Breast epithelium (tissue), 4 donors: ENCODE measurements around the gene NR0B2. TPM values are rescaled to one million over a fixed set of nuclear protein-coding genes. Genes with fewer than 3 reads are reported as not detected.
"Not testable (repeated sequence)": the region's sequence is repeated elsewhere in the genome, so short reads cannot be mapped to it uniquely, and the experiment has no call there.

Experiments used
- DNase-seq, 2 donors: peaks; one replicate each; pipeline ENCODE4 v3.0.0-alpha.2; 2019; ENCODE audit warnings: low spot score in 2 of 2
- H3K27ac ChIP-seq, 2 donors: fragments of 200-600 bp; sonication (generic) in 1 of 2; one replicate each; pipeline ENCODE4 v1.5.1; 2016 to 2019; ENCODE audit warnings: mild to moderate bottlenecking in 1 of 2
- H3K27me3 ChIP-seq, 2 donors: fragments of 200-600 bp; sonication (generic) in 1 of 2; one replicate each; pipeline versions ENCODE4 v1.5.1 to v1.6.0; 2017 to 2019; ENCODE audit warnings: control low read depth in 1 of 2, mild to moderate bottlenecking in 1 of 2
- H3K36me3 ChIP-seq: fragments of 200-600 bp; one replicate; pipeline ENCODE4 v1.5.1; 2019
- H3K4me1 ChIP-seq, 2 donors: fragments of 200-600 bp; sonication (generic); one replicate each; pipeline ENCODE4 v1.5.1; 2016 to 2019; ENCODE audit warnings: control low read depth in 1 of 2
- H3K4me3 ChIP-seq, 3 donors: fragments of 200-600 bp; sonication (generic); 1 replicate in 2 of 3; 2 replicates in 1 of 3; pipeline ENCODE4 v1.5.1; 2016 to 2019; ENCODE audit warnings: mild to moderate bottlenecking in 3 of 3, moderate library complexity in 2 of 3
- H3K9me3 ChIP-seq, 2 donors: fragments of 200-600 bp; sonication (generic) in 1 of 2; one replicate each; pipeline ENCODE4 v1.5.1; 2016 to 2019; ENCODE audit warnings: control low read depth in 1 of 2
- POLR2A ChIP-seq: fragments of 450-650 bp; IDR thresholded peaks from one replicate; pipeline ENCODE4 v1.6.1; 2016; ENCODE audit warnings: antibody characterized with exemption, mild to moderate bottlenecking, moderate library complexity
- POLR2AphosphoS5 ChIP-seq, 3 donors: sonication (generic); formaldehyde crosslinking; IDR thresholded peaks; one replicate each; pipeline ENCODE4 v1.6.1; 2017; ENCODE audit warnings: antibody characterized with exemption in 3 of 3
- intact Hi-C: fragments of 100-400 bp; cut with DNase I; formaldehyde crosslinking; loops from one replicate; pipeline ENCODE4 v1.15.1; 2023; ENCODE audit warnings: low total_unique reads
- total RNA-seq, 3 donors: library from RNA; depleted of rRNA; stranded (reverse); fragments of >200 nt; gene quantifications; one replicate each; pipeline ENCODE4 v1.1.0, GENCODE V29; 2016
- TF ChIP-seq, protein P1 (sequence below), 3 donors: fragments of 450-650 bp; IDR thresholded peaks; one replicate each; pipeline ENCODE4 v1.5.1; 2016 to 2017; ENCODE audit warnings: antibody characterized with exemption in 3 of 3, mild to moderate bottlenecking in 3 of 3, moderate library complexity in 3 of 3

The NR0B2 gene
- total RNA-seq, 3 donors from 2014 or later = not detected

DNA sequence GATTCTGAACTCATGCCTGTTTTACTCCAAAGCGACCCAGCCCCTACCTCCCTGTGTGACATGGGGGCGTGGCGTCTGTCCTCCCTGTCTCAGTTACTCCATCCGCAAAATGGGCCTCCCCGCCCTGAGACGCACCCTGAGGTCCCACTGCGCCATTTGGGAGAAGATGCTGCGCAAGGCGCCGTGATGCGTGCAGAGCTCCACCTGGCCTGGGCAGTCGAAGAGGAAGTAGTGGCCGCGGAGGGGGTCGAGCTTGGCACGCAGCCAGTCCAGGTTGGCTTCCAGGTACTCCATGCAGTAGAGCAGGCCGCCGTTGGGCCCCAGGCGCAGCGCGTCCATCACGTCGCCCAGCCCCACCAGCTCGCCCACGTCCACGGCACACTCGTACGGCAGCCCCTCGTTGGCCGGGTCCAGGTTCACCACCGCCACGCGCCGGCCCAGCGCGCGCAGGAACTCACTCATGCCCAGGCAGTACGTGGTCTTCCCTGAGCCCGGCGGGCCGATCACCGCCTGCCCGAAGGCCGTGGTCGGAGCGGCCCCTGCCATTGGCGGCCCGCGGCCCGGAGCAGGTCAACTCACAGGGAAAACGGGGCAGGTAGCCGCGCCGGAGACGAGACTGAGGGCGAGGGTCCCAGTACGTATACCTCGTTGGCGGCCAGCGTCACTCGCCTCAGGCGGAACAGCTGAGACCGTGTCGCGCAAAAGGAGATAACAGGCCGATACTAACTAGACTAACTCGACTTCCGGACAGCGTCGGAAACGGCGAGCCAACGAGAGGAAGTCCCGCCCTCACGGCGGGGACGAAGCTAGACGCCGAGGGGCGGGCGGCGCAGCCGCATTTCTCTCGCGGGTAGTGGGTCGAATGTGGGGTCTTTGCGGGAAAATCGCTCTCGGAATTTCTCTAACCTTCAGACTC, 24.0 kb downstream of the NR0B2 start, which contains the start of gene GPN2:
Gene GPN2, minus strand, starts transcription at position 733 of the 916 bp plus-strand sequence. Its CDS starts 187 bp downstream, at position 546.
- peak within 1 kb of the TSS; percentile 82 to 96 (median 95) for H3K4me3 ChIP-seq
- H3K9me3 ChIP-seq = no peaks in the 10 kb centered on the region
- TF ChIP-seq POLR2AphosphoS5 (IDR thresholded peaks at IDR 0.05) (peak in 2 of 3 donors; percentile 79 to 90), POLR2A (peak; percentile 50)
- TF ChIP-seq, protein P1, sequence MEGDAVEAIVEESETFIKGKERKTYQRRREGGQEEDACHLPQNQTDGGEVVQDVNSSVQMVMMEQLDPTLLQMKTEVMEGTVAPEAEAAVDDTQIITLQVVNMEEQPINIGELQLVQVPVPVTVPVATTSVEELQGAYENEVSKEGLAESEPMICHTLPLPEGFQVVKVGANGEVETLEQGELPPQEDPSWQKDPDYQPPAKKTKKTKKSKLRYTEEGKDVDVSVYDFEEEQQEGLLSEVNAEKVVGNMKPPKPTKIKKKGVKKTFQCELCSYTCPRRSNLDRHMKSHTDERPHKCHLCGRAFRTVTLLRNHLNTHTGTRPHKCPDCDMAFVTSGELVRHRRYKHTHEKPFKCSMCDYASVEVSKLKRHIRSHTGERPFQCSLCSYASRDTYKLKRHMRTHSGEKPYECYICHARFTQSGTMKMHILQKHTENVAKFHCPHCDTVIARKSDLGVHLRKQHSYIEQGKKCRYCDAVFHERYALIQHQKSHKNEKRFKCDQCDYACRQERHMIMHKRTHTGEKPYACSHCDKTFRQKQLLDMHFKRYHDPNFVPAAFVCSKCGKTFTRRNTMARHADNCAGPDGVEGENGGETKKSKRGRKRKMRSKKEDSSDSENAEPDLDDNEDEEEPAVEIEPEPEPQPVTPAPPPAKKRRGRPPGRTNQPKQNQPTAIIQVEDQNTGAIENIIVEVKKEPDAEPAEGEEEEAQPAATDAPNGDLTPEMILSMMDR (IDR thresholded peaks at IDR 0.05) = no peak
- peaks cover 9 to 13% of the 10 kb centered on the region in 2 donors for H3K4me1 ChIP-seq
- peak within 1 kb of the TSS; percentile 87 to 90 for H3K27ac ChIP-seq
- peak; percentile 62 to 64 for DNase-seq
- intact Hi-C loops = loop anchor here (10.0 kb wide), 1 partner anchor 95 kb away; no protein-coding TSS in a partner anchor
- no peaks in the 10 kb centered on the region for H3K27me3 ChIP-seq
- H3K36me3 ChIP-seq = no peaks in the 10 kb centered on the region

DNA sequence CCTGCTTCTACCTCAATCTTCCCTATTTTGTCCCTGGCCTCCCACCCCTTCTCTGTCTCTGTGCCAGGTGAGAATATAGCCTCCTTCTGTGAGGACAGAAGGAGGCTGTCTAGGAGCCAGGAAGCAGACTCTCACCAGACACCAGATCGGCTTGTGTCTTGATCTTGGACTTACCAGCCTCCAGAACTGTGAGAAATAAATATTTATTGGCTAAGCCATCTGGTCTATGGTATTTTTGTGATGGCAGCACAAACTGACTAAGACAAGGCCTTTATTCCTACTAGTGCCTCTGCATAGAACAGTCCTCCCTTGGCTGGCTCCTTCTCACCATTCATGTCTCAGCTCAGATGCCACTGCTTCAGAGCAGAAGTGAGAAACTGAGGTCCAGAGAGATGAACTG, 25.5 kb downstream of the NR0B2 start:
- peaks cover 2% of the 10 kb centered on the region for H3K36me3 ChIP-seq
- intact Hi-C loops = loop anchor here (10.0 kb wide), 1 partner anchor 93 kb away; no protein-coding TSS in a partner anchor
- H3K9me3 ChIP-seq = no peaks in the 10 kb centered on the region
- DNase-seq = no peak
- H3K4me3 ChIP-seq = no peak overlapping the region
- TF ChIP-seq, protein P1 (IDR thresholded peaks at IDR 0.05) = no peak
- no peak for TF ChIP-seq POLR2A
- TF ChIP-seq POLR2AphosphoS5 (IDR thresholded peaks at IDR 0.05) = no peak
- H3K27ac ChIP-seq = no peak overlapping the region
- H3K4me1 ChIP-seq = peaks cover 9 to 13% of the 10 kb centered on the region in 2 donors
- H3K27me3 ChIP-seq = no peaks in the 10 kb centered on the region

DNA sequence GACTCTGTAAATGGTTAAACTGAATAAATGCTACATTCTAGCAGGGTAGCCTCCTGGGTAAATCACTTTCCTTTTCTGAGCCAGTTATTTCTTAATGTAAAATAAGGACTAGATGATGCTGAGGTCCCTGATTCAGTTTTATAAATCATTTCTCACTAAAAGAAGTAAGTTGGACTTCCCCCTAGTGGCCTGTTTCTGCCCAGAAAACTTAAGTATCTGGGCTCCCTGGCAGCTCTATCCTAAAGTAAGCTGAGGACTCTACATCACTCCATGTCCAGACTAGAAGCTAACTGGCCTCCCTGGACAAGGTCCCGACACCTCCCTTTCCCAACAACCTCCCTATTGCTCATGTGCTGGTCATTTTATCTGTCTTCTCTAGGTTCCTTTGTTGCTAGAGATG, 26.6 kb downstream of the NR0B2 start:
- H3K4me3 ChIP-seq = no peak overlapping the region
- DNase-seq = no peak
- intact Hi-C loops = loop anchor here (10.0 kb wide), 1 partner anchor 92 kb away; no protein-coding TSS in a partner anchor
- no peaks in the 10 kb centered on the region for H3K9me3 ChIP-seq
- no peak overlapping the region for H3K27ac ChIP-seq
- no peaks in the 10 kb centered on the region for H3K27me3 ChIP-seq
- TF ChIP-seq POLR2A = no peak
- TF ChIP-seq, protein P1 (IDR thresholded peaks at IDR 0.05) = peak in 1 of 3 donors; percentile 13
- H3K4me1 ChIP-seq = peaks cover 9 to 13% of the 10 kb centered on the region in 2 donors
- H3K36me3 ChIP-seq = peaks cover 10% of the 10 kb centered on the region

DNA sequence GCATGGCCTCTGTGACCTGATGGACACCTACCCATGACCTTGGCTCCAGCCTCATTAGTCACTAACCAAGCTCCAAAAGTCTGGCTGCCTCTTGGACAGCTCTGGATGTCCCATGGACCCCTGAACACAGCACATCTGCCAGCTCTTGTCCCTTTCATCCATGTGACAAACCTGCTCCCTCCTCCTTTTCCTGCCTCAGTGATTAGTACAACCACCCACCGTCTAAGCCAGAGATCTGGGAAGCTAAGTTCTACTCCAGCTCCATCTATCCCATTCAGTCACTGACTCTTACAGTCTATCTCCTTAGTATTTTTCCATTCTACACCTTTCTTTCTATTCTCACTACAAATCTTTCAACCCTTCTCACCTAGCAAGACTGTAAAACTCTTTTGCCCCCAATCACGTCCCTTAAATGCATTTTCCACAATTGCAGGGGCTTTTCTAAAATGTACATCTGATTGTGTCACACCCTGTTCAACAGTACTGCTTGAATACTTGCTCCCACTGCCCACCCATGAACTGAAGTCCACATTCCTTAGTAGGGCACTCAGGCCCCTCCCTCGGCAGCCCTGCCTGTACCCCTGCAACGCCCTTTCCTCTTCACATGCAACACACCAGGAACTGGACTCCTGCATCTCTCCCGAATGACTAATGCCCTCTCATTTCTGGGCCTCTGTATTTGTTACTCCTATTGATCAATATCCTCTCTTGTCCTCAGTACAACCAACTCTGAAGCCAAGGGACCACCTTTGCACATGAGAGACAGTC, 30.9 kb downstream of the NR0B2 start:
- Histone ChIP-seq H3K36me3 (peaks cover 10% of the 10 kb centered on the region), H3K4me1 (no peaks in the 10 kb centered on the region), H3K9me3 (no peaks in the 10 kb centered on the region), H3K27ac (no peak overlapping the region), H3K27me3 (no peaks in the 10 kb centered on the region), H3K4me3 (no peak overlapping the region)
- TF ChIP-seq POLR2AphosphoS5 (IDR thresholded peaks at IDR 0.05) = no peak
- no peak for TF ChIP-seq POLR2A
- TF ChIP-seq, protein P1 (IDR thresholded peaks at IDR 0.05) = no peak
- intact Hi-C loops = loop anchor here (10.0 kb wide), 1 partner anchor 88 kb away; no protein-coding TSS in a partner anchor
- DNase-seq = no peak

DNA sequence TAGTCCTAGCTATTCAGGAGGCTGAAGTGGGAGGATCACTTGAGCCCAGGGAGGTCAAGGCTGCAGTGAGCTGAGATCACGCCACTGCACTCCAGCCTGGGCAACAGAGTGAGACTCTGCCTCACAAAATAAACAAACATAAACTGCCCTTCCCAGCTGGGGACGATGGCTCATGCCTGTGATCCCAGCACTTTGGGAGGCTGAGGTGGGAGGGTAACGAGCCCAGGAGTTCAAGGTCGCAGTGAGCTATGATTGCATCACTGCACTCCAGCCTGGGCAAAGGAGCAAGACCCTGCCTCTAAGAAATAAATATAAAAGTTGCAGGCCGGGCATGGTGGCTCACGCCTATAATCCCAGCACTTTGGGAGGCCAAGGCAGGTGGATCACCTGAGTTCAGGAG, 32.2 kb downstream of the NR0B2 start:
- H3K27me3 ChIP-seq, H3K4me1 ChIP-seq, H3K27ac ChIP-seq, H3K9me3 ChIP-seq, DNase-seq, H3K4me3 ChIP-seq: not testable (repeated sequence)
- intact Hi-C loops = loop anchor here (10.0 kb wide), 1 partner anchor 87 kb away; no protein-coding TSS in a partner anchor
- H3K36me3 ChIP-seq = peaks cover 10% of the 10 kb centered on the region
